Hematopoietic multipotent progenitor cell treated with erythropoietin and hydrocortisone succinate and interleukin-3 and kit ligand, for 17 days (in vitro differentiated cells): ENCODE measurements around the gene C4A.
"Not testable (repeated sequence)": the region's sequence is repeated elsewhere in the genome, so short reads cannot be mapped to it uniquely, and the experiment has no call there.

Experiments
- DNase-seq: peaks from one replicate; pipeline ENCODE4 v3.0.0-alpha.2; 2015; ENCODE audit warnings: low spot score

Gene C4A

GRCh38 chr6:31980998-31981397 lies 859 bp upstream of the C4A start:
- DNase-seq: not testable (repeated sequence)

- DNase-seq: not testable (repeated sequence)
Observed at GRCh38 chr6:31989363-31989762, 7.5 kb downstream of the C4A start.

- not testable (repeated sequence) for DNase-seq
Observed at GRCh38 chr6:31994421-31994820, 12.6 kb downstream of the C4A start.

GRCh38 chr6:31996385-31996784 lies 14.5 kb downstream of the C4A start:
- DNase-seq: not testable (repeated sequence)

- not testable (repeated sequence) for DNase-seq
Observed at GRCh38 chr6:32002546-32003268, 20.9 kb downstream of the C4A start.

GRCh38 chr6:32003301-32003700 lies 21.4 kb downstream of the C4A start:
- DNase-seq: not testable (repeated sequence)

- DNase-seq: not testable (repeated sequence)
Observed at GRCh38 chr6:32004393-32004792, 22.5 kb downstream of the C4A start.

GRCh38 chr6:32004864-32005537 lies 23.1 kb downstream of the C4A start:
- DNase-seq: not testable (repeated sequence)

GRCh38 chr6:32005538-32005880 lies 23.7 kb downstream of the C4A start:
- DNase-seq: not testable (repeated sequence)

GRCh38 chr6:32005991-32006529 lies 24.2 kb downstream of the C4A start:
- DNase-seq: not testable (repeated sequence)

GRCh38 chr6:32007086-32007485 lies 25.2 kb downstream of the C4A start:
- DNase-seq: not testable (repeated sequence)

GRCh38 chr6:32008037-32008436 lies 26.2 kb downstream of the C4A start:
- DNase-seq: not testable (repeated sequence)

- DNase-seq: not testable (repeated sequence)
Observed at GRCh38 chr6:32008616-32009015, 26.8 kb downstream of the C4A start.

- not testable (repeated sequence) for DNase-seq
Observed at GRCh38 chr6:32009537-32009936, 27.7 kb downstream of the C4A start.

GRCh38 chr6:32010856-32011530 lies 29.1 kb downstream of the C4A start:
- not testable (repeated sequence) for DNase-seq

GRCh38 chr6:32012941-32013617 lies 31.2 kb downstream of the C4A start:
- peak; percentile 39 for DNase-seq

- DNase-seq: not testable (repeated sequence)
Observed at GRCh38 chr6:32013738-32014137, 31.9 kb downstream of the C4A start.

- not testable (repeated sequence) for DNase-seq
Observed at GRCh38 chr6:32014547-32014946, 32.7 kb downstream of the C4A start, which contains the start of gene C4B. TSS of gene C4B (plus strand) at chr6:32014795. CDS start at chr6:32014846, 51 bp downstream.

GRCh38 chr6:32022100-32022499 lies 40.2 kb downstream of the C4A start:
- DNase-seq: not testable (repeated sequence)

- not testable (repeated sequence) for DNase-seq
Observed at GRCh38 chr6:32028631-32029030, 46.8 kb downstream of the C4A start.

GRCh38 chr6:32029553-32029952 lies 47.7 kb downstream of the C4A start:
- DNase-seq: not testable (repeated sequence)
